ENCODE measurements around the gene EPN1.

- TF ChIP-seq, protein P1, sequence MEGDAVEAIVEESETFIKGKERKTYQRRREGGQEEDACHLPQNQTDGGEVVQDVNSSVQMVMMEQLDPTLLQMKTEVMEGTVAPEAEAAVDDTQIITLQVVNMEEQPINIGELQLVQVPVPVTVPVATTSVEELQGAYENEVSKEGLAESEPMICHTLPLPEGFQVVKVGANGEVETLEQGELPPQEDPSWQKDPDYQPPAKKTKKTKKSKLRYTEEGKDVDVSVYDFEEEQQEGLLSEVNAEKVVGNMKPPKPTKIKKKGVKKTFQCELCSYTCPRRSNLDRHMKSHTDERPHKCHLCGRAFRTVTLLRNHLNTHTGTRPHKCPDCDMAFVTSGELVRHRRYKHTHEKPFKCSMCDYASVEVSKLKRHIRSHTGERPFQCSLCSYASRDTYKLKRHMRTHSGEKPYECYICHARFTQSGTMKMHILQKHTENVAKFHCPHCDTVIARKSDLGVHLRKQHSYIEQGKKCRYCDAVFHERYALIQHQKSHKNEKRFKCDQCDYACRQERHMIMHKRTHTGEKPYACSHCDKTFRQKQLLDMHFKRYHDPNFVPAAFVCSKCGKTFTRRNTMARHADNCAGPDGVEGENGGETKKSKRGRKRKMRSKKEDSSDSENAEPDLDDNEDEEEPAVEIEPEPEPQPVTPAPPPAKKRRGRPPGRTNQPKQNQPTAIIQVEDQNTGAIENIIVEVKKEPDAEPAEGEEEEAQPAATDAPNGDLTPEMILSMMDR (IDR thresholded peaks at IDR 0.05; ENCODE audit: low read depth, low read length, poor library complexity, severe bottlenecking) = no peak
- no peak for TF ChIP-seq EZH2phosphoT487 (IDR thresholded peaks at IDR 0.05; ENCODE audit: borderline replicate concordance, low read length)
Measured at GRCh38 chr19:55668603-55669348, 6.2 kb upstream of the EPN1 start.

Measured in DOHH2 (cell line).